ENCODE data around the gene ZNF658. TPM values are rescaled to one million over a fixed set of nuclear protein-coding genes. Genes with fewer than 3 reads are reported as not detected.
"Not testable (repeated sequence)": the region's sequence is repeated elsewhere in the genome, so short reads cannot be mapped to it uniquely, and the experiment has no call there.

ZNF658 gene
- total RNA-seq (2014; rRNA removed; shearing (Covaris generic); ENCODE audit: low replicate concordance): 4.0 and 4.3 TPM in 2 replicates

GRCh38 chr9:66900490-66901131 is at the start of gene ZNF658:
TSS of gene ZNF658 (plus strand) at chr9:66900725. CDS start at chr9:66903562, 2,837 bp downstream.
- in situ Hi-C loops (cut with HindIII; ENCODE audit: low pct_unique_long_range_greater_than_20kb, low sequenced_read_pairs): not testable (repeated sequence)
- peak; percentile 78 for DNase-seq (ENCODE audit: low read depth)

GRCh38 chr9:66861732-66862131 is 38.8 kb upstream of the ZNF658 start:
- in situ Hi-C loops (cut with HindIII; ENCODE audit: low pct_unique_long_range_greater_than_20kb, low sequenced_read_pairs); DNase-seq (ENCODE audit: low read depth): not testable (repeated sequence)

DNA sequence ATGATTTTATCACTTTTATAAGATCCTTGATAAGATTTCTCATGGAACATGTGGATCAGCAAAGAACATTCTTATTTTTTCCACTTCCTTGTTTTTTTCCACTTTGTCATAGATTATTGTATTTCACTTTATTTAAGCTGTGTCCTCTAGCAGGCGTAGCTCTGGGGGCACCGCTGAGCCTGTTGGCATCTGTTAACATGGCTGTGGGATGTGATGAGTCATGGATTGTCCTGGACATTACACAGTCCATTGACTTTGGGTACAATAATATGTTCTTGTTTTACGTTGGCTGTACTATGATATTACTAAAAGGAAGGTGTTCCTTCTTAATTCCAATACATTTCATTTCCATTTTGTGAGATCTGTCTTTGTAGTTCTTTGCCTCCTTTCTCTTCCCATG is 31.9 kb upstream of the ZNF658 start:
- in situ Hi-C loops (cut with HindIII; ENCODE audit: low pct_unique_long_range_greater_than_20kb, low sequenced_read_pairs); DNase-seq (ENCODE audit: low read depth): not testable (repeated sequence)

DNA sequence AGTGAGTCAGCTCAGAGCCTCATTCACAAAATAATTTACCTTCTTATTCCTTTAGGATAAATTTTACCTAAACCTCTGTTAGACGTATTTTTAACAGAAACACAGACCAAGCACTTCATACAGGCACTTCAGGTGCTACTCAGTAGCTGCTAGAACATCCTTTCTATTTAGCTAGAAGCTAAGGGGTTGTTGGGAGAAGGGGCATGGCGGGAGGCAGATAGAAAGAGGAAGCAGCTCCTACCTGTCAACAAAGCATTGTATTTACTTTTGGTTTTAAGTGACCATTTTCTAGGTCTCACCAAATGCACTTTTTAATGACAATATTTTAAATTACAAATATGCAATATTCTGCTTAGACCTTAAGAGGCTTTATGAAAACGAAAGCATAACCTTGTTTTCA is 19.9 kb upstream of the ZNF658 start:
- DNase-seq (ENCODE audit: low read depth); in situ Hi-C loops (cut with HindIII; ENCODE audit: low pct_unique_long_range_greater_than_20kb, low sequenced_read_pairs): not testable (repeated sequence)

DNA sequence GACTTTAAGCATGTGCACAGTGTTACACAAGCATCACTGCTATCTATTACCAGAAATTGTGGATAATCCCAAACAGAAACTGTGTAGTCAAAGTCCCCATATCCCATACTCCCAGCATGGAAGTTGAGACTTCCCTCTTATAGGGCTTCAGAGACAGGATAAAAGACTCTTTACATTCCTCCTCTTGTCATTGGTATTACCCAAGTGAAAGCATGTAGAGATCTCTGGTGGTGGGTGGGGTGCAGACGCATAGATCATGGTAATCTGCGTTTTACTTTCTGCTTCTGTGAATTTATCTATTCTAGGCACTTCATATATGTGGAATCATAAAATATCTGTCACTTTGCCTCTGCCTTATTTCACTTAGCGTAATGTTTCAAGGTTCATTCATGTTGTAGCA is 18.7 kb upstream of the ZNF658 start:
- DNase-seq (ENCODE audit: low read depth); in situ Hi-C loops (cut with HindIII; ENCODE audit: low pct_unique_long_range_greater_than_20kb, low sequenced_read_pairs): not testable (repeated sequence)

DNA sequence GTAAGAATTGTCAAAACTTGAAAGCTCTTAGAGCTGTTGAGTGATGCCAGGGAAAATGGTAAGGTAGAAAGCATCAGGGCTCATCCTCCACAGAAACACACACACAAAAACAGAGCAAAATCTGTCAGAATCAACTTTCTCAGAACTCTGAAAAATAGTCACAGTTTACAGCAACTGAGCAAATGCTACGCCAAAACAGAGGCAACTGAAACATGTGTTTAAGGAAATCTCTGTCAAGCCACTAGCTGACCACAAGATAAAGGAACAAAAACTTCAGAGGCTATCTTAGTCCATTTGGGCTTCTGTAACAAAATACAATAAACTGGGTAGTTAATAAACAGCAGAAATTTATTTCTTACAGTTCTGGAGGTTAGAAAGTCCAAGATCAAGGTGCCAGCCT is 10.2 kb upstream of the ZNF658 start:
- in situ Hi-C loops (cut with HindIII; ENCODE audit: low pct_unique_long_range_greater_than_20kb, low sequenced_read_pairs): not testable (repeated sequence)

DNA sequence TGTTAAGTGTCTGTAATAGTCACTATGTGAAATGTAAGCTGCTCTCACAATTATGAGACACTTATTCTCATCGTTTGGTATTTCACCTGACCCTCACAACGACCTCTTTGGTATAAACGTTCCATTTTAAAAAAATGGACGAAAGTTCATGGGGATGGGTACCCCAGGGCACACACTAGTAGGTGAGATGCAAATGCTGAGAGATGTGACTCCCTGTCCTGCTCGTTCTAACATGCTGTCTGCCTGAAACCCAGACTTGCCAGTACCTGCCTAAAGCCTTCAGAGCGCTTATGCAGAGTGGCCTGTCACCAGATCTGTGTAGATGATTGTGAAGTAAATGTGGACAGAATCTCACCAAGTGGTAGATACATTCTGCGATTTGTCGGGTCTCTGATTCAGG is 616 bp downstream of the ZNF658 start:
- in situ Hi-C loops (cut with HindIII; ENCODE audit: low pct_unique_long_range_greater_than_20kb, low sequenced_read_pairs): not testable (repeated sequence)
- DNase-seq (ENCODE audit: low read depth): peak; percentile 10

More for the DNA sequence above, 10.2 kb upstream of the ZNF658 start:
- not testable (repeated sequence) for DNase-seq (ENCODE audit: low read depth)

DNA sequence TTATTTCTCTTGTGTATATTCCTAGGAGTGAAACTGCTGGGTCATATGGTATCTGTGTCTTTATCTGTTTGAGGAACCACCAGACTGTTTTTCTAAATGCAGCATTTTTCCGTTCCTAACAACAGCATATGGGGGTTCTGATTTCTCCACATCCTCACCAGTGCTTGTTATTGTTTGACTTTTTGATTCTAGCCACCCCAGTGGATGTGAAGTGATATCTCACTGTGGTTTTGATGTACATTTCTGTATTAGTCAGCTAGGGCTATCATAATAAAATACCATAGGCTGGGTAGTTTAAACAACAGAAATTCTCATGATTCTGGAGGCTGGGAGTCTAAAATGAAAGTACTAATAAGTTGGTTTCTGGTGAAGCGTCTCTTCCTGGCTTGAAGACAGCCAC is 9.0 kb downstream of the ZNF658 start:
- in situ Hi-C loops (cut with HindIII; ENCODE audit: low pct_unique_long_range_greater_than_20kb, low sequenced_read_pairs); DNase-seq (ENCODE audit: low read depth): not testable (repeated sequence)

GRCh38 chr9:66920072-66920471 is 19.5 kb downstream of the ZNF658 start:
- DNase-seq (ENCODE audit: low read depth); in situ Hi-C loops (cut with HindIII; ENCODE audit: low pct_unique_long_range_greater_than_20kb, low sequenced_read_pairs): not testable (repeated sequence)

DNA sequence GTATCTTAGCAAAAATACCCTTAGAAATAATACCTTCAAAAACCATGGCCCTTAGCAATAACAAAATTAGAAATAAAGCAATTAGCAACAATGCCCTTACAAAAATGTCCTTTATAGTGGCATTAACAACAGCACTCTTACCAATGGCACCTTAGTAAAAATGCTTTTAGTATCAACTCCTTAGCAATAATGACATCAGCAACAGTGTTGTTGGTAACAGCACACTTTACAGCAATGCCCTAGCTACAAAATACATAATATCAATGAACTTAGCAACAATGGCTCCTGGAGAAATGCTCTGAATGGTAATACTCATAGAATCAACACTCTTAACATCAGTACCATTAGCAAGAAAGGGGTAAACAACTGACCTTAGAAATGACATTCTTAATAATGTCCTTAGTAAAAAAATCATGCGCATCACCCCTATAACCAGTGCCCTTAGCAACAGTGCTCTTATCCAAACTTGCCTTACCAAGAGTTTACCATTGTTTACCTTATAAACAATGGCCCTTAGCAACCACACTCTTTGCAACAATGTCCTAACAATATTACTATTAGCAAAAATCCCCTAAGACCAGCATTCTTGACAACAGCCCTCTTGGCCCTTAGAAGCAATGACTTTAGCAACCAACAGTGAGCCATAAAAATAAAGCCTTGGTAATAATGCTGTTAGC is 35.8 kb downstream of the ZNF658 start:
- DNase-seq (ENCODE audit: low read depth); in situ Hi-C loops (cut with HindIII; ENCODE audit: low pct_unique_long_range_greater_than_20kb, low sequenced_read_pairs): not testable (repeated sequence)

DNA sequence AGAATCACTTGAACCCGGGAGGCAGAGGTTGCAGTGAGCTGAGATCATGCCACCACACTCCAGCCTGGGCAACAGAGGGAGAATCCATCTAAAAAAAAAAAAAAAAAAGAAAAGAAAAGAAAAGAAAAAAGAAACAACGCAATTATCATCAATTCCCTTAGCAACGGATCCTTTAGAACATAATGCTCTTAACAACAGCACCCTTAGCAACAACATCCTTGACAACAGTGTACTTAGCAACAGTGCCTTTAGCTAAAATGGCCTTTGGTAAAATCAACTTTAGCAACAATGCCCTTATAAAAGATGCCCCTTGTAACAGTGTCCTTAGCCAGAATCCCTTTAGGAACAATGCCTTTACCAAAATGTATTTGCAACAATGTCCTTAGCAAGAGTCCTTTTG is 37.1 kb downstream of the ZNF658 start:
- in situ Hi-C loops (cut with HindIII; ENCODE audit: low pct_unique_long_range_greater_than_20kb, low sequenced_read_pairs); DNase-seq (ENCODE audit: low read depth): not testable (repeated sequence)

DNA sequence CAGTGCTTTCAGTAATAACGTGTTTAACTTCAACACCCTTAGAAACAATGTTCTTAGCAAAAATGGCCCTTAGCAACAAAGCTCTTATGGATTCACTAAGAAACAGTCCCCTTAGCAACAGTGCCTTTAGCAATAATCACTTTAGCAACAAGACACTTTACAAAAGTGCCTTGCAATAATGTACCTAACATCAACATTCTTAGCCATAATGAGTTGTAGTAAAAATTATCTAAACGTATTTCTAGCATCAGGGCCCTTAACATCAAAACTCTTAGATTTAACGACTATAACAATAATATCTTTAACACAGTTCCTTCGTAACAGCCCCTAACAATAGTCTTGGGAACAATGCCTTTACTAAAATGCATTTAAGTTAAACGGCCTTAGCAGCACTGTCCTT is 37.8 kb downstream of the ZNF658 start:
- in situ Hi-C loops (cut with HindIII; ENCODE audit: low pct_unique_long_range_greater_than_20kb, low sequenced_read_pairs); DNase-seq (ENCODE audit: low read depth): not testable (repeated sequence)

- in situ Hi-C loops (cut with HindIII; ENCODE audit: low pct_unique_long_range_greater_than_20kb, low sequenced_read_pairs); DNase-seq (ENCODE audit: low read depth): not testable (repeated sequence)
These were observed 39.6 kb downstream of the ZNF658 start for GRCh38 chr9:66939878-66940830.

DNA sequence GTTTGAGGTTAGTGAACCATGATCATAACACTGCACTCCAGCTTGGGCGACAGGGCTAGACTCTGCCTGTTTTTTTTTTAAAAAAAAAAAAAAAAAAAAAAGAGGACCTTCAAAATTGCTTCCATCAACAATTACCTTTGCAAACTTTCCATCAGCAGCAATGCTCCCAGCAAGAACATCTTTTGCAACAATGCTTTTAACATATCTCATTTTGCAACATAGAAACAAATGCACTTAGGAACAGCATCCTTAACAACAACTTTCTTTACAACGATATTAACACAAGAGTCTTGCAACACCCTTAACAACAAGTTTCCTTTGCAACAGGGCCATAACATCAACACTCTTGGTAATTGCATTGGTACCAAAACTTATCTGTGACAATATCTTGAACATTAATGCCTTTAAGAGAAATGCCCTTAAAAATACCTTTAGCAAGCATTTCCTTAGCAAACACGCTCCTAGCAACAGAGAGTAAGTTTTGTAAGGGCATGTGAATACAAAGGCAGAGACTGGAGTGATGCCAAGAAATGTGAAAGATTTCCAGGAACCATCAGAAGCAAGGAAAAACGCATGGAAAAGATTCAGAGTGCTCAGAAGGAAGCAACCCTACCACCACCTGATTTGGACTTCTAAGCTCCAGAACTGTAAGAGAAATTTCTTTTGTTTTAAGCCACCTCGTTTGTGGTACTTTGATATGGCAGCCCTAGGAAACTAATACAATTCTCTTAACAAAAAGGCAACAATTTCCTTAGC is 42.1 kb downstream of the ZNF658 start:
- in situ Hi-C loops (cut with HindIII; ENCODE audit: low pct_unique_long_range_greater_than_20kb, low sequenced_read_pairs); DNase-seq (ENCODE audit: low read depth): not testable (repeated sequence)

DNA sequence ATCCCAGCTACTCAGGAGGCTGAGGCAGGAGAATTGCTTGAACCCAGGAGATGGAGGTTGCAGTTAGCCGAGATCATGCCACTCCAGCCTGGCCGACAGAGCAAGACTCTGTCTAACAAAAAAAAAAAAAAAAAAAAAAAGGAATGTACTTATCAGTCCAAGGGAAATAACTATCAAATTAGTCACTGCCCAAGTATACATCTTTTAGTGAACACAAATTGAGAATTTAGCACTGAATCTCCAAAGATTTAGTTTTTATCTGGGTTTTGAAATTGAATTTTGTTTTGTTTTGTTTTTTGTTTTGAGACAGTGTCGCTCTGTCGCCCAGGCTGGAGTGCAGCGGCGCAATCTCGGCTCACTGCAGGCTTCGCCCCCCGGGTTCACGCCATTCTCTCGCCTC is 52.1 kb downstream of the ZNF658 start:
- DNase-seq (ENCODE audit: low read depth); in situ Hi-C loops (cut with HindIII; ENCODE audit: low pct_unique_long_range_greater_than_20kb, low sequenced_read_pairs): not testable (repeated sequence)

Measured in Caki2 (cell line).